Stimulated activated CD4-positive, alpha-beta T cell treated with anti-CD3 and anti-CD28 coated beads, TNF-alpha, amount 100 ng/mL, for 48 hours (primary cell): ENCODE measurements around the gene GPRC5B.

ENCODE experiments used
- DNase-seq, 3 donors: peaks; one replicate each; pipeline ENCODE4 v3.0.0-alpha.2; 2020; ENCODE audit warnings: low read depth in 3 of 3

The GPRC5B gene

DNA sequence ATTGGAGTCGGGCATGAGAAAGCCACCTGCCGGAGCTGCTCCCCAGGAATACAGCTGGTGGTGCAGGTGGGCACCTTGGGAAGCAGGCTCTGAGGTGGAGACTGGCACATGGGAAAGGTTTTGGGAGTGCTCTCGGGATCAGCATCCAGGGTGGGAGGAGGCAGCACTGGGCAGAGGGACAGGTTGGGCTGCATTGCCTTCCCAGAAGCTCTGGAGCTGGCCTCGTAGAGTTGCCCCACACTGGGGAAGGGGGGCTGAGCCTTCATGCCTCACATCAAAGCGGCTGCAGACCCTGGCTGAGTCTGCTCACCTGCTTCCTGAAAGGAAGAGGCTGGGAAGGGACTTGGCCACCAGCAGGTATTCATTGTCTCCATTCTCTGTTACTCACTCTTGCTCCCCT is 13.5 kb upstream of the GPRC5B start:
- DNase-seq: no peak

DNA sequence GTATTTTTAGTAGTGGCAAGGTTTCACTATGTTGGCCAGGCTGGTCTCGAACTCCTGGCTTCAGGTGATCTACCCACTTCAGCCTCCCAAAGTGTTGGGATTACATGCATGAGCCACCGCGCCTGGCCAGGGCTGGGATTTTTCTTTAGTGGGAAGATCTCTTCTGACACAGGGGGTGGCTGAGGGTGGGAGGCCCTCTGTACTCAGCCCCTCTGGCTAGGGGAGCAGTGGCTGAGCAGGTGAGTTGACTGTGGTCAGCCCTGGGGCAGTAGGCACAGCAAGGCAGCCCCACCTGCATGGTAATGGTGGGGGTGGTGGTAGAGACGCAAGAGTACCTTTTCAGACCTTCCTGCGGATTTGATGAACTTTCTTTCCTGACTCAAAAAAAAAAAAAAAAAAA is 12.3 kb upstream of the GPRC5B start:
- no peak for DNase-seq

DNA sequence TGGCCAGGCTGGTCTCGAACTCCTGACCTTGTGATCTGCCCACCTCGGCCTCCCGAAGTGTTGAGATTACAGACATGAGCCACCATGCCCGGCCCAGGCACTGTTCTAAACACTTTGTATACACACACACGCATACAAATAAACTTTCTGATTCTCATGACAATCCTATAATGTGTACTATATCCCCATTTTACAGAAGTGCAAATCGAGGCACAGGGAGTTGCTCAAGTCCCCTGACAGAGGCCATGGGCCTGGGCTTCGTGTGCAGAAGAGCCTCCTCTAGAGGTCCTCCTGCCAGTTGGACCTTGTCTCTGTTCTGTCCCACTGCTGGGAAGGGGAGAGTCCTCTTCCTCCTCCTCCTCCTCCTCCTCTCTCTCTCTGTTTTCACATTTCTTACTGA is 9.9 kb upstream of the GPRC5B start:
- no peak for DNase-seq

DNA sequence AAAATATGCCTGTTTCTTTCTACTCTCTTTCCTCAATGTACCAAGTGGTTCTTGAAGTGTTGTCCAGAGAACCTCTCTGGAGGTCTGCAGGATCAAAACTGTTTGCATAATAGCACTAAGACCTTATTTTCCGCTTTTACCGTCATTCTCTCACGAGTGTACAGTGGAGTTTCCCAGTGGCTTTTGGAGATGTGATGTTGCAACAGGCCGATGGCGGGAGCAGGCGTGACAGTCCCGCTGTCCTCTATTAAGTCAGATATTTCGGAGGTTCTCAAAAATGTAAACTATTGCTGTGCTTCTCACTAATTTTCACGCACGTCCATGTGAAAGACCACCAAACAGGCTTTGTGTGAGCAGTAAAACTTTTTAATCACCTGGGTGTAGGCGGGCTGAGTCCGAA is 8.3 kb upstream of the GPRC5B start:
- DNase-seq: no peak

DNA sequence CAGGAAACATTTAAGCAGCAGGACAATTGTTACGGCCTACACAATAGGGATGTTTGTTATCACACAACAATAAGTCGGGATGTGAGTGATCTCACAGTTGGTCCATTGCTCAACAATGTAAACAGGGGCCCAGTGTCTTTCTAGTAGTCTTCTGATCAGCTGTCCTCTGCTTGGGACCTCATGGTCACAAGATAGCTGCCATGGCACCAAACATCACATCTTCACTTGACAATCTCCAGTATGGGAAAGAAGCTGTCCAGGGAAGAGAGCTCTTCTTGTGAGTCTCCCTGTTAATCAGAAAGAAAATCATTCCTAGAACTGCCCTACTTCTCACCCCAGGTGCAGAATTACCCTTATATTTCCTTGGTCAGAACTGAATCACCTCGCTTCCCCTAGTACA is 6.3 kb upstream of the GPRC5B start:
- no peak for DNase-seq

DNA sequence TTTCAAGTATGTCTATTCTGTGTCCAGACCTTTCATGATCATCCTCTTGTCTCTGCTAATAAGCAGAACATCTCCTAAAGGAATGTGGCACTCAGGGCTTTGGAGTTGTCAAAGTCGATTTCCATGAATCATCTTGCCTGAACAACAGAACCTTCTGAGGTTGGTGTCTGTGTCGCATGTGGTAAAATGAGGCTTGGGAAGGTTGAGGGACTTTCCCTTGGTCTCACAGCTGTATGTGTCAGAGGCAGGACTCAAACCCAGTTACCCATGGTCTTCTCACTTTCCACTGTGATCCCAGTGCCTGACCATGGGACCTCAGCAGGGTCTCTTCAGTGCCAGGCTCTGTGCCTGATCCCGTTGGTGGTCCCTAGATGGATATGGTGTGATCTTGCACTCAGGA is 4.2 kb upstream of the GPRC5B start:
- no peak for DNase-seq

DNA sequence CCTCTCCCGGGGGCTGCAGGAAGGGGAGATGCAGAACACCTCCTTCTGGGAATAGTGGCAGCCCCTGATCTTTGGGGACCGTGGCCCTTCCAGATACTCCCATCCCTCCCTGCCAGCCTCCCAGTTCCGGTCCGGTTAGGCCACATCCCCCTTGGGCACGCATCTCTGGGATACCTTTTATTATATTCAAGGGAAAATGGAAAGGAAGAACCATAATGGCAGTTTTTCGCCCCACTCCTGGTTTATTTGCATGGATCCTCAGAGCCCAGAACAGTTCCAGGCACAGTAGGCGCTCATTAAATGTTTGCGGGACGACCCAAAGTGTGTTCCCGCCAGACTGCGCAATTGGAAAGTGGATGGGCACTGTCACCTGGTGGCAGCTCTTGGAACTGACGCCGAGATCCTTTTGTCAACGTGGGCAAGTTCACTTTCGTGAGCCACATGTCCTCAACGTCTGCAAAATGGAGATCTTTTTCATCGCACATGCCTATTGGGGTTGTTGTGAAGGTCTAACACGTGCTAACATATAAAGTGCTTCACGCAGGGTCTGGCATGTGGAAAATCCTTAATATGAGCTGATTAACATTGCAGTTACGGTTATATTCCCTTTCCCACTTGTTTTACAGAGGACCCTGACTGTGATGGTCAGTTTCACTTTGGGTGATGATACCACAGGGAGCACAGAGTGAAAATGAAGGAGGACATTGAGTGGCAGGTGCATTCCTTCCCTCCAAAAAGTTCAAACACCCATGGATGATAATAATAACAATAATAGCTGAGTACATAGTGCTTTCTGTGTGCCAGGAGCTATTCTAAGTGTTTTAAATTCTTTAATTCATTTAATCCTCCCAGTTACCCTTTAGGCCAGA is 1.7 kb upstream of the GPRC5B start:
- DNase-seq: peak; percentile 70 to 77 (median 71)

DNA sequence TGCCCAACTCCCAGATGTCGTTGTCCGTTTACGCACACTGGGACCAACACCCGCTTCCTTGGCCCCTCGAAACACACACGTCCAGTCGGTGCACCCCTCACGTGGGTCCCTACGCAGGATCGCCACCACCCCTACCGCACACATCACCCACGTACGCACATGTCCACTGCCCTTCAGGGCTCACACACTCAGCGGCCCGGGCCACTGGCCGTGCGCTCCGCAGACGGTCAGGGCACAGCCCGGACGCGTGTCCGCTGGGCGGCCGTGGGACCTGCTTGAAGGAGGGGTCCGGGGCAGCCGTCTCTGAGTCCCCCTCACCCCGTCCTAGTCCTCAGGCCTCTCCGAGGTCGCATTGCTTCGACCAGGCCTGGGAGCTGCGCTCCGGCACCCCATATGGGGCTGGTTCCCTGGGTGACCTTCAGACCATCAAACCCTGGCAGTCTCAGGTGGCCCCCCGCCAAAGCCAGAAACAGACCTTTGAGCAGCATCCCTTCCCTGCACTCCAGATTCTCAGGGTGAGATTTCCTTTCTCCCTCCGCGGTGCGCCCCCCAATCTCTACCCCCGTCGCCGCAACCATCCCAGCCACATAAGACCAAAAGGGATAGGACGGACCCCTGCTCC is 914 bp upstream of the GPRC5B start:
- no peak for DNase-seq

DNA sequence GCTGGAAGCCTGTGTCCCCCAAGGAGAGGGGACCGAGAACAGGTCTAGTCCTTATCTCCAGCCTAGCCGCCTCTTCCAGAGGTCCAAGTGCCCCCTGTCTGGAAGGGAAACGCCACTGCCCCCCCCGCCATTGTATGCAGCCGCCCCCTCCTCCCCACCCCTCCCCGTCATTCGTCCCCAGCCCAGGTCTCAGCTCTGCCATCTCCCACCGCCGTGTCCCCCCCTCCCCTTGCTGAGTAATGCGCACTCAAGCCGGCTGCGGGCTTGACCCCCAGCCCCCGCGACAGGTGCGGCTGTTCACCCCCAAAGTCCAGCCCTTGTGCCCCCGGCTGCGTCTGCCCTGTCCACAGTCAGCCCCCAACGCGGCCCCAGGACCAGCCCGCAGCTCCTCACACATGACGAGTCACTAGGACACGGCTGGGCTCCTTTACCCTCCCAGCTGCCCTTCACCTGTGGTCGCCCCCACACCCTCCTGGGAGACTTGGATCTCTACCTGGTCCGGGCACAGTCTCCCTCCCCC is 622 bp downstream of the GPRC5B start:
- DNase-seq: no peak

DNA sequence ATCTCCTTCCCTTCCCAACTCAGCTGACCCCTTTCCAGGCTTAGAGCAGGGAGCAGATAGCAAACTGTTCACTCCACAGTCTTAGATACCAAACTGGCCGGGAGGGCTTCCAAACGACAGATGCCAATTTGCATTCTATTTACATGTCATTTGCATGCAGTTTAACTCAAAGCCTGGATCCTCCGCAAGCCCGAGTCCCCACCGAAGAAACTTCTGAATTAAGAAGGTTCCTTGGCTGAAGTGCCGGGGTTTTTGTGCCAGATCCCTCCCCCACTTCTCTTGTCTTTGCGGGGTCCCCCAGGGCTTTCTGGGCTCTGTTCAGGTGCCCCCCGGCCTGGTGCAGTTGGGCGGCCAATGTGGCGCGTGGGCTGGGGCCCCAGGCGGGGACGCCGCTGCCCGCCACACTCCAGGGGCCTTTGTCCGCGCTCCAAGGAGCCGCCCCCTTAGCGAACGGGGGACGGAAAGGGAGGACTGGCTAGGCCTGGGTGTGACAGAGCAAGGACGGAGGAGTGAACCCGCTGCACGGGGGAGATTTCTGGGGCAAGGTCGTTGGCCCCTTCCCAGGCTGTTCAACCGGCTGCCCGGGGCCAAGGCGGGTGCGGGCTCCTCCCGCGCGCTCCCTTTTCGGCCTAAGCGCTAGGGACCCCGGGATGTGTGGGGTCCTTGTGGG is 1.2 kb downstream of the GPRC5B start:
- DNase-seq: no peak

DNA sequence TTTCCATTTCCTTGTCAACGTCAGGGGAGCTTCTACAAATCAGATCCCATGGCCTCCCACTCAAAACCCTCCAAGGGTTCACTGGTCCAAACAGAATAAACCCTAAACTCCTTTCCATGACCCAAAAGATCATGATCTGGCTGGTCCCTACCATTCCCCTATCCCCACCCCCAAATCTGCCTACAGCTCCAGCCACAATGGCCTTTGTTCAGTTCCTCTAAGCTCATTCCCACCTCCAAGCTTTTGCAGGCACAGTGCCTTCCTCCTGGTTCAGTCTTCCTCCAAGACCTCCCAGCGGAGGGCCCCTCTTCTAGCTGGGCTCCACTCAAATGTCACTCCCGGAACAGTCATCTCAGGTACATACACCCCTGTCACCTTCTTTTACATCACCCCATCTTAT is 2.0 kb downstream of the GPRC5B start:
- no peak for DNase-seq

DNA sequence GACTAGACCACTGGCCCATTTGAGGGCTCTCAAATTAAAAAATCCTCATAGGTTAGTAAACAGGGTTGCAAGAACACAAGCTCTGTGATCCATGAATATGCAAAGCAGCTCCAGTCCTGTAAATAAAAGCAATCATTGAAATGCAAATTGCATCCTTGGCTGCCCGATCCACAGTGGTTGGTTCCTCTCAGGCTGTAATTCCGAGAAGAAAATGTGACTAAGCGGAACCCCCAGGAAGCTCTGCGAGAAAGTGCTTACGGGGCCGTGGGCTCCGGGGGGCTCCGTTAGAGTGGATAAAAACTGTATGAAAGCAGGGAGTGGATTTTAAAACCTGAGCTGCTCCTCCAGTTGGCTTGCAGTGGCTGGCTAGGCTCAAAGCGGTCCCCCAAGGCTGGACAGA is 2.5 kb downstream of the GPRC5B start:
- no peak for DNase-seq

DNA sequence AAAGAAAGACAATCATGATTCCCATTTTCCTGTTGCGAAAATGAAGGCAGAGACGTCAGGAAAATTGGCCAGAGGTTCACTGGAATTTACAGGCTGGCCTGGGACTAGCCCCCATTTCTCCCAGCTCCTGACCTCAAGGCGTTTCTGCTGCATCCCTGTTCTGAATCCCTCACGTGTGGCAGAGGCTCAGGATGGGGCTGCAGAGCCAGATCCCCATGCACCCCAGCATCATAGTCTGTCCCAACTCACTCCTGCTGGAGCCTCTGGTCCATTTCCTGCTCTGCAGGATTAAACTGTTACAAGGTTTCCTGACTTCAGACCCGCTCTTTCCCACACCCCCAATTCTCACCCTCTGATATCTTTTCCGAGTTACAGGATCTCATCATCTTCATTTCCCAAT is 2.9 kb downstream of the GPRC5B start:
- DNase-seq: no peak

DNA sequence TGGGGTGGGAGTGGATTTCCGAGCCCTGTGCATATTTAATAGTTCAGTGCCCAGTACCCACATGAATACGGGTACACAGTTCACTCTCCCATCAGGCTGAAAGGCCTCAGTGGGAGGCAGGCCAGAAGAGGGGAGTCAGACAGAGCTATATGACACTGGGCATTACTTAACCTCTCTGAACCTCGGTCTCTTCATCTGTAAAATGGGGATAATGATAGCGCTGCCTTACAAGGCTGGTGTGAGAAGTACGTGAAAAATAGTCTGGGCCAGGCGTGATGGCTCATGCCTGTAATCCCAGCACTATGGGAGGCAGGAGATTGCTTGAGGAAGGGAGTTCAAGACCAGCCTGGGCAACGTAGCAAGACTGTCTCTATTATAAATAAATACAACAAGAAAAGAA is 3.6 kb downstream of the GPRC5B start:
- no peak for DNase-seq

DNA sequence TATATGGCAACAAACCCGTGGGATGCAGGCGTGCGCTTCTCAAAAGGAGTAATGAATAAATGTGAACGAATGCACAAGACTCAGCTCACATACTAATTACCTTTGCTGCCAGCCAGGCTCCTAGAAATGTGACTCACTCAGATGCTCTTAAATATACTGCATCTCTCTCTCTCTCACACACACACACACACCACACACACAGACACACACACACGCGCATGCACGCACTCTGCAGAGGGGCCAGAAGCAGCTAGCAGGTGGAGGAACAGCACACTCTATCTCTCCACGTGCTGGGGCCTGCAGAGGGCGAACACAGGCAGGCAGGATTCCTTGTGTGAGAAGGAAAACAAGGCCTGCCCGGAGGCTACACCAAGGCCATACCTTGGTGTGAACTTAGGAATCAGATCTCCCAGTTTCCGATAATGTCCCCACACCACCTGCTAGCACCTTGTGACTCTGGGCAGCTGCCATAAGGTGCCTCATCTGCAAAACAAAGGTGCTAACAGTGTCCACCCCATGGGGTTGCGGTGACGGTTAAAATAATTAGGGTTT is 5.3 kb downstream of the GPRC5B start:
- no peak for DNase-seq

DNA sequence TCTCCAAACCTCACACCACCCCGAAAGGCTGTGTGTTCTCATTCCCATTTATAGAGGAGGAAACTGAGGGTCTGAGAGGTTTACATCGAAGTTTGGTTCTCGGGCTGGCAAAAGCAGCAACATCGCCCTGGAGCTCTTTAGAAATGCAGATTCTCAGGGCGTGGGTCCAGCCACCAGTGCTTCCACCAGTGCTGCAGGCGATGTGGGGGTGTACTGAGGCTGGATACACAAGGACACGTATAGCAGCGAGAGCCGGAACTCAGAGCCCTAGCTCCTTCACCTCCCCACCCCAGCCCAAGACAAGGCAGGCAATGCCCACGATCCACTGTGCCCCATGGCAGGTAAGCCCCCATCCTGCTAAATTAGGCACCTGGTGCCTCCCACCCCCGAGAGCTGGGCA is 5.9 kb downstream of the GPRC5B start:
- DNase-seq: no peak

DNA sequence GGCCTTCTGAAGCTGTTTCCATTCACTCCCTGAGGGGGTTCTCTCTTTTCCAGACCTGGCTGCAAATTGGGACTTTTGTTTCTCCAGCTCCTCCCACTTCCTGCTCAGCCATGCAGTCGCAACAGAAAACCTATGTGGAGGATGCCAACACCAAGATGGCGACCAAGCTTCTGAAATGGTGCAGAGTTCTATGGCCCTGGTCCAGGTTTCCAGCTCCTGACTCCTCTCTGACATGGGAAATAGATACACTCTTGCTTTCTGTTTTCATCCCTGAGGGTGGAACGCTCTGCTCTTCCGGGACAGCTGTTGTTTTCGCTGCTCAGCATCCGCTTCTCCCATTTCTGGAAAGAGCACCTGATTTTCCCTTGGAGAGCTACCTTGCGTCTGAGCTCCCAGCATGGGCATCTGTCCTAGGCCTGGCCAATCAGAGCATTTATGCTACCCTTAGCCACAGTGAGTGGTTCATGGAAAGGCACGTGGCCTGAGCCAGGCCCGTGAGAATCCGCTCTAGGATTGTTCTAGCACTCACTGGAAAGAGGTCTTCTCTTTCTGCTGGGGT is 8.1 kb downstream of the GPRC5B start:
- DNase-seq: no peak

DNA sequence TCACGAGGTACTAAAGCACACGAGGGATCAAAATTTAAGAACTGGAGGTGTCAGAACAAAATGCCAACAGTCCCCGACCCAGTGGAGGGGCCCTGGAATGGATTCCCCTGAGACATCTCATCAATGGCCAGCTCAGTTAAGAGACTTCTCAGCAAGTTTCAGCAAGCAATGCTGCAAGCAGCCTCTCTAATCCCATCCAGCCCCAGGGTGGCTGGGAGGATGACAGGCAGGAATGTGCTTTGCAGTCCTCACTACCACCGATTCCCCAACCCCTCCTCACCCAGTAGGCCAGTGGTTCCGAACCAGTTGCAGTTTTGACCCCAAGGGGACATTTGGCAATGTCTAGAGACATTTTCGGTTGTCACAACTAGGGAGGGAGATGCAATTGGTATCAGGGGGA is 8.7 kb downstream of the GPRC5B start:
- no peak for DNase-seq

DNA sequence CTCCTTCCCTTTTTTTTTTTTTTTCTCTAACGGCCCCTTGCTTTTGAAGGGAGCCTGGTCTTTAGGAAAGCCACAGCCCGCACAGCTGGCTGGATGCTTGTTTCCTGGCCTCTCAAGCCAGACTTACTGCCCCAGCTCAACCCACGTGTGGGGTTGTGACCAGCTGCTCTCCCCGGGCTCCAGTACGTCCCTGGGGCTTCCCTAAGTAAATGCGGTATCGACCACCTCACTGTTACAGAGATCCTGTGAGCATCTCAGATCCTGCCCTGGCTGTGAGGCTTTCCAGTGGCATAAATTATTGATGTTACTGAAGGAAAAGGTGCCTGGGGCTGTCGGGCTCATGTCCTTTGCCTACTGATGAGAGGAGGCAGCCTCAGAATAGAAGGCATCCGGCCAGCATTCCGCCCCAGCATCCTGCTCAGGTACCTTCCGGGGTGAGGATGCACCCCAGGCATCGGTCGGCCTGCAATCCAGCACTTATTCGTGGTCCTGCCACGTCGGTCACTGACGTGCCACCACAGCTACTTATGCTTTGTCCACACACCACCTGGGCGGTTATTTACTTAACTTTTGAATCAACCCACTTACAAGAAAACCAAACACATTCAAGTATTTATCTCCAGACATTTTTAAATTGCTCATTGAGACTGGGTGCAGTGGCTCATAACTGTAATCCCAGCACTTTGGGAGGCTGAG is 9.6 kb downstream of the GPRC5B start:
- DNase-seq: no peak

DNA sequence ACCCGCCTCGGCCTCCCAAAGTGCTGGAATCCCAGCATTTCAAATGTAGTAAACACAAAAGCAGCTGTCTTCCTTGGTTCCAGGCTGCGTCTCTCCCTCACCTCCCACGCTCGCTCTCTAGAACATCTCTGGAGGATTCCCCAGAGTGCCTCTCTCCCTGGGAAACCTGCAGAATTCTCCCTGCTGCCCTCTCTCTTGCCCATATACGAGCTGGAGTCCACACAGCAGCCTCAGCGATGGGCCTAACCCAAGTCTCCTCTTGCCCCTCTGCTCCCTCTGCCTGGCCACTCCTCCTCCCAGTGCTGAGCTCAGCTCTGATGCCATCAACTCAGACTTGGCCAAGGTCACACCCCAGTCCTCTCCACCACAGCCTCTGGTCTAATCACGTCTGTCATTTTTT is 10.6 kb downstream of the GPRC5B start:
- no peak for DNase-seq

DNA sequence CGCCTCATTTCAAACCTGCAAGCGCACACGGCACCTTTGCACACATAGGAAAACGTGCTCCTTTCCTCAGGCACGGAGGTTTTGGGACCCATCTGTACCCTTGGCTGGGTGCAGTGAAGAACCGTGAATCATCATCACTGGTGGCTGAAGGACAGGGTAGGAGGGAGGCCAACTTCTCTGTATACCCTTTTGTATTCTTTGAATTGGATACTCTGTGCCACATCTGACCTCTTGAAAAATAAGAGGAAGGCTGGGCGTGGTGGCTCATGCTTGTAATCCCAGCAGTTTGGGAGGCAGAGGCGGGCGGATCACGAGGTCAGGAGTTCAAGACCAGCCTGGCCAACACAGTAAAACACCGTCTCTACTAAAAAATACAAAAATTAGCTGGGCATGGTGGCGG is 11.7 kb downstream of the GPRC5B start:
- no peak for DNase-seq
